Mesothelial cell of epicardium (in vitro differentiated cells): ENCODE data around the gene CDH18. TPM values are rescaled to one million over a fixed set of nuclear protein-coding genes. Genes with fewer than 3 reads are reported as not detected.

Experiments used
- DNase-seq, 2 experiments: peaks; one replicate each; pipeline ENCODE4 v3.0.0; 2021; ENCODE audit warnings: low spot score in 2 of 2; ENCODE audit not compliant: unreplicated experiment in 2 of 2
- H3K27ac Mint-ChIP-seq: 2 replicates; pipeline ENCODE4 v1.8.0; 2021; ENCODE audit warnings: mixed read lengths
- H3K27me3 Mint-ChIP-seq: 2 replicates; pipeline ENCODE4 v1.8.0; 2021; ENCODE audit warnings: low read depth, mixed read lengths
- H3K36me3 Mint-ChIP-seq: 2 replicates; pipeline ENCODE4 v1.8.0; 2021; ENCODE audit warnings: mixed read lengths
- H3K4me1 Mint-ChIP-seq: 2 replicates; pipeline ENCODE4 v1.8.0; 2021; ENCODE audit warnings: mixed read lengths
- H3K4me3 Mint-ChIP-seq: 2 replicates; pipeline ENCODE4 v1.8.0; 2021; ENCODE audit warnings: mild to moderate bottlenecking, moderate library complexity, mixed read lengths
- H3K9me3 Mint-ChIP-seq: 2 replicates; pipeline ENCODE4 v1.8.0; 2021; ENCODE audit warnings: mixed read lengths
- total RNA-seq: library from RNA; stranded (reverse); gene quantifications from 3 replicates; pipeline ENCODE4 v1.2.1, GENCODE V29; 2021
- TF ChIP-seq, protein P1 (sequence below): fragments of 200-600 bp; sonication (generic); IDR thresholded peaks from one replicate; pipeline ENCODE4 v1.5.0; 2021; ENCODE audit warnings: antibody characterized with exemption; ENCODE audit not compliant: unreplicated experiment

CDH18 gene
- total RNA-seq, 1 donor from 2014 or later: 2.1 TPM

DNA sequence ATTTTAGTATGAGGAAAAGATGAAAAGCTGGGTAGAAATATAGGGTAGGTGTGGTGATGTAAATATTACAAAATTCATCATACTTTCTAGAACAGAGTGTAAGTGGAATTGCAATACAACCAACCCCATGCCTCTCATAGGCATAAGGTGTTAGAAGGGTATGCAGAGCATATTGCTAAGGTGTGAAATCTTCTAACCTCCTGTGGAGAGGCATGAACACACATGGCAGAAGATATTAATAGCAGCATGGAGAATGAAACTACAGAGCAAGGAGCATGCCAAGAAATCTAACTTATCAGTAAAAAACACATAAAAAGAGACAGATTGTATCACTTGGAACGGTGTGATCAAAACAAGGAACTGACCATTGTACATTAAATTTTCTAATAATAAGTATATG lies 441.5 kb downstream of the CDH18 start:
- TF ChIP-seq, protein P1, sequence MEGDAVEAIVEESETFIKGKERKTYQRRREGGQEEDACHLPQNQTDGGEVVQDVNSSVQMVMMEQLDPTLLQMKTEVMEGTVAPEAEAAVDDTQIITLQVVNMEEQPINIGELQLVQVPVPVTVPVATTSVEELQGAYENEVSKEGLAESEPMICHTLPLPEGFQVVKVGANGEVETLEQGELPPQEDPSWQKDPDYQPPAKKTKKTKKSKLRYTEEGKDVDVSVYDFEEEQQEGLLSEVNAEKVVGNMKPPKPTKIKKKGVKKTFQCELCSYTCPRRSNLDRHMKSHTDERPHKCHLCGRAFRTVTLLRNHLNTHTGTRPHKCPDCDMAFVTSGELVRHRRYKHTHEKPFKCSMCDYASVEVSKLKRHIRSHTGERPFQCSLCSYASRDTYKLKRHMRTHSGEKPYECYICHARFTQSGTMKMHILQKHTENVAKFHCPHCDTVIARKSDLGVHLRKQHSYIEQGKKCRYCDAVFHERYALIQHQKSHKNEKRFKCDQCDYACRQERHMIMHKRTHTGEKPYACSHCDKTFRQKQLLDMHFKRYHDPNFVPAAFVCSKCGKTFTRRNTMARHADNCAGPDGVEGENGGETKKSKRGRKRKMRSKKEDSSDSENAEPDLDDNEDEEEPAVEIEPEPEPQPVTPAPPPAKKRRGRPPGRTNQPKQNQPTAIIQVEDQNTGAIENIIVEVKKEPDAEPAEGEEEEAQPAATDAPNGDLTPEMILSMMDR: no peak
- peaks cover 4% of the 10 kb centered on the region for H3K9me3 Mint-ChIP-seq
- no peak for DNase-seq
- H3K27ac Mint-ChIP-seq: no peak overlapping the region
- H3K27me3 Mint-ChIP-seq: no peaks in the 10 kb centered on the region
- peaks cover 10% of the 10 kb centered on the region for H3K4me1 Mint-ChIP-seq
- H3K4me3 Mint-ChIP-seq: no peak overlapping the region
- no peaks in the 10 kb centered on the region for H3K36me3 Mint-ChIP-seq

DNA sequence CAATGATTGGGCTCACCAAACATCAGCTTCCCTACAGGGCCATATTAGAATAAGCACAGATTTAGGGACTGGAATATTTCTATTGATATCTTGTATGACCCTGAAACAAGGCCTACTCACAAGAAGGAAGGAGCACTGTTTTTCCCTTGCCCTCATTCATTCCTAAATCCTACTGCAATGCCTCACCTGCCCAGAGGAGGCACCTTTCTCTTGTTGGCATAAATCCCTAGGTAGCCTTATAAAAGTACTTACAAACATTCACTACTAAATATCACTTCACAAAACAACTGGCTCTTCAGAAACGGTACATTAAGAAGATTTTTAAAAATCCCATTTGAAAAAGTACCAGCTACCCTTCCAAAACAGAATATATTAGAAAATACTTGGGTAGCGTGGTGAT lies 449.4 kb downstream of the CDH18 start:
- no peaks in the 10 kb centered on the region for H3K27me3 Mint-ChIP-seq
- peaks cover 5% of the 10 kb centered on the region for H3K4me1 Mint-ChIP-seq

DNA sequence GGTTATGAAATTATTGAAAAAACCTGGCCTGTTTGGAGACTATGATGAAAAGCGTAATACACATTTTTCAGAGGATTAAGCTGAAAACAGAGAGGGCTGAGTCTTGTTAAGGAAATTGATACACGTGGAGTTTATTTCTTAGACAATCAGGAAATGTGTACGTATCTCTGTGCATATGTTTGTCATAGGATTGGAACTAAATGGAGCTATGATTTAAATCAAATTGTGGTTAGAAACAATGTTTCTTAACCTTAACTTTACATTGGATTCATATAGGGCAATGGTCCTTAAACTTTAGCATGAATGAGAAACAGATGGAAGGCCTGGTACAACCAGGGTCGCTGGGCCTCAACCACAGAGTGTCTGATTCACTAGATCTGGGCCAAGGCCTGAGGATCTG lies 451.6 kb downstream of the CDH18 start:
- H3K9me3 Mint-ChIP-seq: peaks cover 13% of the 10 kb centered on the region
- H3K36me3 Mint-ChIP-seq: no peaks in the 10 kb centered on the region
- DNase-seq: no peak
- no peak overlapping the region for H3K4me3 Mint-ChIP-seq
- TF ChIP-seq, protein P1: no peak
- H3K27ac Mint-ChIP-seq: peak overlapping the region; percentile 35
- peaks cover 5% of the 10 kb centered on the region for H3K4me1 Mint-ChIP-seq
- H3K27me3 Mint-ChIP-seq: no peaks in the 10 kb centered on the region

More for the DNA sequence above, 449.4 kb downstream of the CDH18 start:
- no peaks in the 10 kb centered on the region for H3K36me3 Mint-ChIP-seq
- H3K4me3 Mint-ChIP-seq: no peak overlapping the region
- DNase-seq: no peak
- peaks cover 15% of the 10 kb centered on the region for H3K9me3 Mint-ChIP-seq
- no peak overlapping the region for H3K27ac Mint-ChIP-seq
- TF ChIP-seq, protein P1: no peak

DNA sequence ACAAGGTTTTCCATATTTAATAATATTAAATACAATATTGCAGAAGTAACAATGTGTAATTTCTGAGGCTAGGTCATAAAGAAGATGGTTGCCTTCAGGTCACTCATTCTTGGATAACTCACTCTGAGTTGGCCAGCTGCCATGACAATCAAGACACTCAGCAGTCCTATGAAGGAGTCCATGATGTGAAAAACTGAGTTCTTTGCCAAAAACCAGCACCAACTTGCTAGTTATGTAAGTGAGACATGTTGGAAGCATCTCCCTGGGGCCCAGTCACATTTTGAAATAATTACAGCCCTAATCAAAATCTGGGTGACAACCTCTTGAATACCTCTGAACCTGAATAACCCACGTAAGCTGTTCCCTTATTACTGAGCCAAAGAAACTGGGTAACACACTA lies 453.2 kb downstream of the CDH18 start:
- no peak for DNase-seq
- no peak overlapping the region for H3K4me3 Mint-ChIP-seq
- H3K27ac Mint-ChIP-seq: no peak overlapping the region
- H3K36me3 Mint-ChIP-seq: no peaks in the 10 kb centered on the region
- H3K9me3 Mint-ChIP-seq: peaks cover 2% of the 10 kb centered on the region
- H3K27me3 Mint-ChIP-seq: no peaks in the 10 kb centered on the region
- TF ChIP-seq, protein P1: no peak
- H3K4me1 Mint-ChIP-seq: peaks cover 5% of the 10 kb centered on the region

DNA sequence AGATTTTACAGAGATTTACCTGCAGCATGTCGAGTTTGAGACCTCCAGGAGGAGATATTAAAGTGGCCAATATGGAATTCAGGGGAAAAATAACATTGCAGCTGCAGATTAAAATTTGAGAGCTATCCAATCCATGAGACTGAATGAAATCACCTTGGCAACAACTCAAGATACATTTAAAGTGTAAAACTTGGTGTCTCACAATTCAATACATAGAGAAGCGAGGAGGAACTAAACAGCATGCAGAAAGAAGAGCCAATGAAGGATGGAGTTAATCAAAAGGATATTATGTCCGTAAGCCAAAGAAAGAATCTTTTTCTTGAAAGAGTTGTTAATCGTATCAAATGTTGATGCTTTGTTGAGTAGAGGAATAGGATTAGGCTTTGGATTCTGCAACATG lies 455.1 kb downstream of the CDH18 start:
- no peaks in the 10 kb centered on the region for H3K36me3 Mint-ChIP-seq
- DNase-seq: no peak
- H3K4me1 Mint-ChIP-seq: peaks cover 5% of the 10 kb centered on the region
- H3K27ac Mint-ChIP-seq: no peak overlapping the region
- TF ChIP-seq, protein P1: no peak
- no peak overlapping the region for H3K4me3 Mint-ChIP-seq
- H3K9me3 Mint-ChIP-seq: peaks cover 4% of the 10 kb centered on the region
- H3K27me3 Mint-ChIP-seq: no peaks in the 10 kb centered on the region

DNA sequence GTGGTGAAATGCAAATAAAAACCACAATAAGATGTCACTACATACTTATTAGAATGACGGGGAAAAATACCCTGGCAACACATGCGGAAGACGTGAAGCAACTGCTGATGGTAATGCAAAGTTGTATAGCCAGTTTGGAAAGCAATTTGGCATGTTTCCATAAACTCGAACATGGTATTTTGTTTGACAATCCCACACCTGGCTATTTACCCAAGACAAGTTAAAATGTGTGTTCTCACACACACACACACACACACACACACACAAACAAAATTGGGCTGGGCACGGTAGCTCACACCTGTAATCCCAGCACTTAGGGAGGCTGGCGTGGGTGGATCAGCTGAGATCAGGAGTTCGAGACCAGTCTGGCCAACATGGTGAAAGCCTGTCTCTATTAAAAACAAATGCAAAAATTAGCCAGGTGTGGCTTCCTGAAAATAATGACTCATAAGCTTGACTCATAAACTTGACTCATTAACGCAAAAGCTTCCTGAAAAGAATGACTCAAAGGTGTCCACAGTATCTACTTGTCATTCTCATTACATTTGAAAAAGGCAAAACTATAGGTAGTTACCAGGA lies 456.5 kb downstream of the CDH18 start:
- Mint-ChIP-seq H3K36me3 (no peaks in the 10 kb centered on the region), H3K4me1 (peaks cover 4% of the 10 kb centered on the region), H3K27ac (no peak overlapping the region), H3K9me3 (peaks cover 4% of the 10 kb centered on the region), H3K27me3 (no peaks in the 10 kb centered on the region), H3K4me3 (no peak overlapping the region)
- DNase-seq: no peak
- TF ChIP-seq, protein P1: no peak
